Fibroblast of pulmonary artery (primary cell): ENCODE results near the gene PPIF.
A peak's percentile ranks its signal among the peaks of the same experiment; 100 is the strongest.

Experiments used
- DNase-seq: peaks from one replicate; pipeline ENCODE4 v3.0.0-alpha.2; 2010; ENCODE audit warnings: low read depth
- H3K4me3 ChIP-seq: replicated peaks from 2 replicates; pipeline ENCODE4 v1.5.1; 2011; ENCODE audit warnings: low read depth, mild to moderate bottlenecking, control low read depth, low read length, moderate library complexity
- CTCF ChIP-seq: IDR thresholded peaks from 2 replicates; pipeline ENCODE4 v1.5.1; 2011; ENCODE audit warnings: mild to moderate bottlenecking, control low read depth, low read length, inconsistent platforms; ENCODE audit errors: missing control alignments

The PPIF gene

GRCh38 chr10:79344502-79345195, 2.6 kb upstream of the PPIF start:
- no peak for DNase-seq
- no peak overlapping the region for H3K4me3 ChIP-seq
- no peak for TF ChIP-seq CTCF

GRCh38 chr10:79345241-79346011, 1.8 kb upstream of the PPIF start:
- DNase-seq = no peak
- no peak overlapping the region for H3K4me3 ChIP-seq
- TF ChIP-seq CTCF = no peak

- no peak for DNase-seq
- no peak for TF ChIP-seq CTCF
- no peak overlapping the region for H3K4me3 ChIP-seq
Measured at GRCh38 chr10:79346012-79346340, 1.3 kb upstream of the PPIF start.

DNA sequence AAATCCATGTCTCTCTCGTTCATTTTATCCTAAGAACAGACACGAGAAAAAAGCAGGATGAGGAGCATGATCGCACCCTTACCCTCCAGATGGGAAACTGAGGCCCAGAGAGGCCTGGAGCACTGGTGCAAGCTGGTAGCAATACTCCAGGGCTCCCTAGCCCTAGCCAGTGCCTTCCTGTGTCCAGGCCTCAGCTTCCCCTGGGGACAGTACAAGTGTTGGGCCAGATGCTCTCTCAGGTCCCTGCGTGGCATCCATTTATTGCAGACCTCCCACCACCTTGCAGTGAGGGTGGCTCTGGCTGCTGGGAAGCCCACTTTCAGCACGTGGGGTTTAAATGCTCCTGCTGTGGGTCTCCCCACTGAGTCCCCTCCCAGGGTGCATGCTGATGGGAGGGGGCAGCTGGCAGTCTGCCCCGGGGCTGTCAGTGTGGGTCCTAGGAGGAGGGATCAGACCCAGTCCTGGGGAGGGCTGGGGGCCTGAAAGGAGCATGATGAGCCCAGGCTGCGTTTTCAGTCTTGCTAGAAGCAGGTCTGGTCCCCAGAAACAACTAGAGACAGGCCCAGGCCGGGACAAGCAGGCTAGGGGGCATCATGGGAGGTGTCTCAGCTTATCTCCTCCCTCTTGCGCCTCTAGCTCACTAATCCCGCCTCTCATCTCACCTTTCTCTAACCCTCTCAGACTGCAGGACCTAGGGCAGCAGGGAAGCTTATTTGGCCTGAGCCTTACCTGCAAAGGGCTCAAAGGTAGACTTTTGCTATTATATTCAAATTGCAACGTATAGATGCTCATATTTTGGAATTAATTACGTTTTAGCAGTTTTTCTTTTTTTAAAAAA, 662 bp upstream of the PPIF start:
- no peak for DNase-seq
- no peak for TF ChIP-seq CTCF
- H3K4me3 ChIP-seq = no peak overlapping the region

- peak overlapping the region; percentile 75 for H3K4me3 ChIP-seq
- no peak for TF ChIP-seq CTCF
- DNase-seq = peak; percentile 72
Measured at GRCh38 chr10:79347894-79348639, 798 bp downstream of the PPIF start.

GRCh38 chr10:79348640-79348988, 1.3 kb downstream of the PPIF start:
- TF ChIP-seq CTCF = no peak
- H3K4me3 ChIP-seq = peak overlapping the region; percentile 75
- peak; percentile 26 for DNase-seq
